Transverse colon (tissue), 4 donors: ENCODE data around the gene APLP2. TPM values are rescaled to one million over a fixed set of nuclear protein-coding genes. Genes with fewer than 3 reads are reported as not detected.

Experiments used
- DNase-seq: peaks from one replicate; pipeline ENCODE4 v3.0.0-alpha.2; 2019
- H3K27ac ChIP-seq, 4 donors: fragments of 200-600 bp; sonication (generic); 2 replicates each; pipeline ENCODE4 v1.5.1; 2016 to 2018; ENCODE audit warnings: inconsistent platforms in 4 of 4
- H3K27me3 ChIP-seq: fragments of 200-600 bp; sonication (generic); 2 replicates; pipeline ENCODE4 v1.5.1; 2017; ENCODE audit warnings: inconsistent platforms
- H3K36me3 ChIP-seq, 4 donors: fragments of 200-600 bp; sonication (generic); 2 replicates each; pipeline ENCODE4 v1.5.1; 2017 to 2019; ENCODE audit warnings: inconsistent platforms in 4 of 4
- H3K4me1 ChIP-seq, 4 donors: fragments of 200-600 bp; sonication (generic); 2 replicates each; pipeline ENCODE4 v1.5.1; 2017 to 2020; ENCODE audit warnings: inconsistent platforms in 4 of 4
- H3K4me3 ChIP-seq, 4 donors: fragments of 200-600 bp; sonication (generic); 1 replicate in 1 of 4; 2 replicates in 3 of 4; pipeline versions ENCODE4 v1.5.1 to v1.6.1; 2017 to 2019; ENCODE audit warnings: inconsistent platforms in 4 of 4
- H3K9me3 ChIP-seq, 2 donors: fragments of 200-600 bp; sonication (generic); 2 replicates each; pipeline ENCODE4 v1.5.1; 2017 to 2019; ENCODE audit warnings: inconsistent platforms in 2 of 2
- EP300 ChIP-seq: sonication (generic); formaldehyde crosslinking; IDR thresholded peaks from one replicate; pipeline ENCODE4 v1.6.1; 2017; ENCODE audit warnings: antibody characterized with exemption, low read depth
- POLR2A ChIP-seq: fragments of 450-650 bp; IDR thresholded peaks from one replicate; pipeline ENCODE4 v1.6.1; 2016; ENCODE audit warnings: antibody characterized with exemption, mild to moderate bottlenecking, moderate library complexity
- POLR2AphosphoS5 ChIP-seq, 3 donors: sonication (generic); formaldehyde crosslinking; IDR thresholded peaks; one replicate each; pipeline ENCODE4 v1.6.1; 2016; ENCODE audit warnings: antibody characterized with exemption in 3 of 3
- WGBS, 2 donors: methylation state at CpG; one replicate each; pipeline ENCODE4 v1.1.5; 2018; ENCODE audit warnings: low coverage in 1 of 2; 5-methylcytosine and 5-hydroxymethylcytosine counted together
- in situ Hi-C, 4 donors: fragments of 200-750 bp; cut with MboI; loops; one replicate each; pipeline versions ENCODE4 v1.15.0 to v1.15.1; 2017; ENCODE audit warnings: low sequenced_read_pairs in 3 of 4, low pct_ligation_motif_present in 1 of 4, low pct_unique_long_range_greater_than_20kb in 1 of 4
- intact Hi-C: fragments of 100-400 bp; cut with DNase I; formaldehyde crosslinking; loops from one replicate; pipeline ENCODE4 v1.15.1; 2023; ENCODE audit warnings: low total_unique reads
- total RNA-seq, 4 donors: library from RNA; depleted of rRNA; stranded (reverse); fragments of >200 nt; gene quantifications; one replicate each; pipeline ENCODE4 v1.1.0, GENCODE V29; 2016
- TF ChIP-seq, protein P1 (sequence below), 5 experiments: fragments of 200-600 bp in 3 of 5; fragments of 450-650 bp in 2 of 5; sonication (generic) in 3 of 5; IDR thresholded peaks; 1 replicate in 2 of 5; 2 replicates in 3 of 5; pipeline ENCODE4 v1.5.1; 2016 to 2017; ENCODE audit warnings: antibody characterized with exemption in 5 of 5, inconsistent platforms in 3 of 5, mild to moderate bottlenecking in 2 of 5, moderate library complexity in 1 of 5

APLP2 gene
- total RNA-seq, 4 donors from 2014 or later = 191 to 618 (median 396) TPM

GRCh38 chr11:130124096-130124495 is 54.4 kb downstream of the APLP2 start:
- intact Hi-C loops = loop anchor here (10.0 kb wide), 1 partner anchor 119 kb away; the partner anchor contains the start of gene PRDM10
- Histone ChIP-seq H3K36me3 (peaks cover 0 to 48% (median 20%) of the 10 kb centered on the region in 4 donors), H3K4me1 (peaks cover 0 to 8% (median 2%) of the 10 kb centered on the region in 4 donors), H3K27ac (peak overlapping the region; percentile 12 to 53 (median 52)), H3K9me3 (no peaks in the 10 kb centered on the region), H3K4me3 (no peak overlapping the region), H3K27me3 (no peaks in the 10 kb centered on the region)
- TF ChIP-seq POLR2AphosphoS5 (IDR thresholded peaks at IDR 0.05) (peak in 2 of 3 donors; percentile 20 to 62), EP300 (no peak)
- peak; percentile 28 for DNase-seq
- in situ Hi-C loops = no loop called here
- WGBS, 2 donors = 51% methylated on average over 4 of the region's 4 CpGs; no CpG with 5 or more reads in 1 of the 2 donors

GRCh38 chr11:130125638-130126037 is 55.9 kb downstream of the APLP2 start:
- in situ Hi-C loops = no loop called here
- no peak for TF ChIP-seq POLR2AphosphoS5 (IDR thresholded peaks at IDR 0.05)
- no peak for TF ChIP-seq POLR2A
- no peak for TF ChIP-seq EP300
- no peaks in the 10 kb centered on the region for H3K27me3 ChIP-seq
- H3K27ac ChIP-seq = no peak overlapping the region
- DNase-seq = no peak
- H3K4me3 ChIP-seq = no peak overlapping the region
- H3K4me1 ChIP-seq = peaks cover 0 to 5% (median 1%) of the 10 kb centered on the region in 4 donors
- WGBS, 2 donors = 92 to 100% methylated on average over 2 to 4 of the region's 4 CpGs
- intact Hi-C loops = loop anchor here (10.0 kb wide), 1 partner anchor 121 kb away; the partner anchor contains the start of gene PRDM10
- H3K9me3 ChIP-seq = no peaks in the 10 kb centered on the region
- peaks cover 0 to 60% (median 23%) of the 10 kb centered on the region in 4 donors for H3K36me3 ChIP-seq

GRCh38 chr11:130126516-130126915 is 56.8 kb downstream of the APLP2 start:
- no peak for DNase-seq
- H3K4me1 ChIP-seq = peaks cover 0 to 5% (median 1%) of the 10 kb centered on the region in 4 donors
- H3K36me3 ChIP-seq = peaks cover 0 to 67% (median 23%) of the 10 kb centered on the region in 4 donors
- H3K27ac ChIP-seq = no peak overlapping the region
- no peak overlapping the region for H3K4me3 ChIP-seq
- H3K27me3 ChIP-seq = no peaks in the 10 kb centered on the region
- 97 to 100% methylated on average over 1 to 5 of the region's 5 CpGs for WGBS, 2 donors
- TF ChIP-seq POLR2A (no peak), EP300 (no peak), POLR2AphosphoS5 (IDR thresholded peaks at IDR 0.05) (no peak)
- TF ChIP-seq, protein P1, sequence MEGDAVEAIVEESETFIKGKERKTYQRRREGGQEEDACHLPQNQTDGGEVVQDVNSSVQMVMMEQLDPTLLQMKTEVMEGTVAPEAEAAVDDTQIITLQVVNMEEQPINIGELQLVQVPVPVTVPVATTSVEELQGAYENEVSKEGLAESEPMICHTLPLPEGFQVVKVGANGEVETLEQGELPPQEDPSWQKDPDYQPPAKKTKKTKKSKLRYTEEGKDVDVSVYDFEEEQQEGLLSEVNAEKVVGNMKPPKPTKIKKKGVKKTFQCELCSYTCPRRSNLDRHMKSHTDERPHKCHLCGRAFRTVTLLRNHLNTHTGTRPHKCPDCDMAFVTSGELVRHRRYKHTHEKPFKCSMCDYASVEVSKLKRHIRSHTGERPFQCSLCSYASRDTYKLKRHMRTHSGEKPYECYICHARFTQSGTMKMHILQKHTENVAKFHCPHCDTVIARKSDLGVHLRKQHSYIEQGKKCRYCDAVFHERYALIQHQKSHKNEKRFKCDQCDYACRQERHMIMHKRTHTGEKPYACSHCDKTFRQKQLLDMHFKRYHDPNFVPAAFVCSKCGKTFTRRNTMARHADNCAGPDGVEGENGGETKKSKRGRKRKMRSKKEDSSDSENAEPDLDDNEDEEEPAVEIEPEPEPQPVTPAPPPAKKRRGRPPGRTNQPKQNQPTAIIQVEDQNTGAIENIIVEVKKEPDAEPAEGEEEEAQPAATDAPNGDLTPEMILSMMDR (IDR thresholded peaks at IDR 0.05) = no peak
- in situ Hi-C loops (no loop called here), intact Hi-C loops (loop anchor here (10.0 kb wide), 1 partner anchor 122 kb away; the partner anchor contains the start of gene PRDM10)
- no peaks in the 10 kb centered on the region for H3K9me3 ChIP-seq

GRCh38 chr11:130127509-130127908 is 57.8 kb downstream of the APLP2 start:
- in situ Hi-C loops = no loop called here
- peaks cover 0 to 5% (median 1%) of the 10 kb centered on the region in 4 donors for H3K4me1 ChIP-seq
- TF ChIP-seq EP300 (no peak), POLR2AphosphoS5 (IDR thresholded peaks at IDR 0.05) (no peak), POLR2A (no peak)
- H3K27me3 ChIP-seq = no peaks in the 10 kb centered on the region
- H3K9me3 ChIP-seq = no peaks in the 10 kb centered on the region
- no peak for DNase-seq
- 96% methylated on average over 4 of the region's 4 CpGs for WGBS, 2 donors
- peaks cover 0 to 62% (median 19%) of the 10 kb centered on the region in 4 donors for H3K36me3 ChIP-seq
- no peak overlapping the region for H3K4me3 ChIP-seq
- no peak overlapping the region for H3K27ac ChIP-seq
- intact Hi-C loops = loop anchor here (10.0 kb wide), 1 partner anchor 123 kb away; the partner anchor contains the start of gene PRDM10

- Histone ChIP-seq H3K36me3 (peaks cover 0 to 51% (median 17%) of the 10 kb centered on the region in 4 donors), H3K27me3 (no peaks in the 10 kb centered on the region), H3K4me1 (peaks cover 0 to 5% (median 1%) of the 10 kb centered on the region in 4 donors), H3K9me3 (no peaks in the 10 kb centered on the region), H3K27ac (peak overlapping the region in 1 of 4 donors; percentile 22), H3K4me3 (no peak overlapping the region)
- TF ChIP-seq POLR2A (no peak), EP300 (no peak)
- TF ChIP-seq, protein P1 (IDR thresholded peaks at IDR 0.05) = no peak
- DNase-seq = no peak
- 73% methylated on average over 2 of the region's 2 CpGs; no CpG with 5 or more reads in 1 of the 2 donors for WGBS, 2 donors
- intact Hi-C loops = loop anchor here (10.0 kb wide), 1 partner anchor 124 kb away; the partner anchor contains the start of gene PRDM10
- in situ Hi-C loops = no loop called here
These were observed 58.9 kb downstream of the APLP2 start for GRCh38 chr11:130128626-130129025.
